Stomach (tissue), 9 donors: ENCODE data around the gene PPP2R5D. TPM values are rescaled to one million over a fixed set of nuclear protein-coding genes. Genes with fewer than 3 reads are reported as not detected.

Experiments used
- DNase-seq, 2 donors: peaks; one replicate each; pipeline versions ENCODE4 v3.0.0 to v3.0.0-alpha.2; 2013 to 2019
- H3K27ac ChIP-seq, 5 donors: fragments of 200-600 bp in 4 of 5; sonication (generic) in 4 of 5; one replicate each; pipeline ENCODE4 v1.5.1; 2013 to 2019; ENCODE audit warnings: mild to moderate bottlenecking in 1 of 5, moderate library complexity in 1 of 5
- H3K27me3 ChIP-seq, 3 donors: fragments of 200-600 bp; sonication (generic); one replicate each; pipeline ENCODE4 v1.5.1; 2017 to 2019; ENCODE audit warnings: mixed run types in 1 of 3
- H3K36me3 ChIP-seq, 4 donors: fragments of 200-600 bp; sonication (generic); 1 replicate in 3 of 4; 2 replicates in 1 of 4; pipeline ENCODE4 v1.5.1; 2016 to 2019
- H3K4me1 ChIP-seq, 4 donors: fragments of 200-600 bp; sonication (generic); one replicate each; pipeline ENCODE4 v1.5.1; 2016 to 2019
- H3K4me3 ChIP-seq, 4 donors: fragments of 200-600 bp; sonication (generic) in 3 of 4; one replicate each; pipeline ENCODE4 v1.5.1; 2016 to 2019; ENCODE audit warnings: mild to moderate bottlenecking in 1 of 4
- H3K9me3 ChIP-seq, 4 donors: fragments of 200-600 bp; sonication (generic); one replicate each; pipeline ENCODE4 v1.5.1; 2016 to 2019
- CTCF ChIP-seq, 7 experiments: fragments of 450-650 bp in 4 of 7; fragments of 200-600 bp in 3 of 7; sonication (generic) in 3 of 7; IDR thresholded peaks; one replicate each; pipeline ENCODE4 v1.5.1; 2016 to 2019; ENCODE audit warnings: antibody characterized with exemption in 7 of 7, control low read depth in 2 of 7, mild to moderate bottlenecking in 1 of 7
- EP300 ChIP-seq: sonication (generic); formaldehyde crosslinking; IDR thresholded peaks from one replicate; pipeline ENCODE4 v1.6.1; 2017; ENCODE audit warnings: antibody characterized with exemption
- POLR2A ChIP-seq, 4 donors: fragments of 450-650 bp; IDR thresholded peaks; one replicate each; pipeline ENCODE4 v1.6.1; 2016; ENCODE audit warnings: antibody characterized with exemption in 4 of 4, control low read depth in 2 of 4, mild to moderate bottlenecking in 1 of 4, moderate library complexity in 1 of 4
- POLR2AphosphoS5 ChIP-seq, 3 donors: sonication (generic); formaldehyde crosslinking; IDR thresholded peaks; one replicate each; pipeline ENCODE4 v1.6.1; 2016; ENCODE audit warnings: antibody characterized with exemption in 3 of 3
- WGBS, 5 donors: extraction: QIAGEN DNeasy Blood & Tissue Kit in 3 of 5; methylation state at CpG; one replicate each; pipeline versions ENCODE4 v1.1.5 to v1.1.7; 2013 to 2018; 5-methylcytosine and 5-hydroxymethylcytosine counted together
- intact Hi-C: fragments of 100-400 bp; cut with DNase I; formaldehyde crosslinking; loops from one replicate; pipeline ENCODE4 v1.15.1; 2023; ENCODE audit warnings: low total_unique reads
- polyA plus RNA-seq, 3 donors: library from polyadenylated mRNA; stranded (reverse); fragments of 200-250 nt; gene quantifications; one replicate each; pipeline ENCODE4 v1.2.3, GENCODE V29; 2013
- total RNA-seq, 5 donors: library from RNA; depleted of rRNA; stranded (reverse); fragments of >200 nt; gene quantifications; one replicate each; pipeline versions ENCODE4 v1.1.0 to v1.2.3, GENCODE V29; 2014 to 2016
- donor health status: healthy with polysubstance abuse.
- donor health status: Bipolar disorder and iron deficiency.
- donor health status: healthy.

Gene PPP2R5D
- total and polyA plus RNA-seq, 8 donors = 19.6 to 517 (median 24.1) TPM

GRCh38 chr6:43016943-43017334 is 32.6 kb downstream of the PPP2R5D start:
- intact Hi-C loops = no loop called here
- Histone ChIP-seq H3K9me3 (no peaks in the 10 kb centered on the region), H3K36me3 (peaks cover 22 to 49% (median 41%) of the 10 kb centered on the region in 4 donors), H3K27ac (peak overlapping the region in 4 of 5 donors; percentile 16 to 65 (median 51)), H3K4me3 (peak overlapping the region in 3 of 4 donors; percentile 3 to 97 (median 8)), H3K4me1 (peaks cover 44 to 69% (median 58%) of the 10 kb centered on the region in 4 donors), H3K27me3 (no peaks in the 10 kb centered on the region)
- 76 to 88% (median 87%) methylated on average over 10 to 12 of the region's 12 CpGs for WGBS, 5 donors
- TF ChIP-seq POLR2A (IDR thresholded peaks at IDR 0.05) = no peak
- no peak for TF ChIP-seq CTCF (IDR thresholded peaks at IDR 0.05)
- no peak for DNase-seq

GRCh38 chr6:43019152-43019551 is 34.8 kb downstream of the PPP2R5D start:
- intact Hi-C loops = no loop called here
- WGBS, 5 donors = 72 to 84% (median 75%) methylated on average over 2 of the region's 2 CpGs
- no peaks in the 10 kb centered on the region for H3K27me3 ChIP-seq
- TF ChIP-seq CTCF (IDR thresholded peaks at IDR 0.05) = no peak
- no peak for TF ChIP-seq EP300
- no peak for TF ChIP-seq POLR2A (IDR thresholded peaks at IDR 0.05)
- TF ChIP-seq POLR2AphosphoS5 (IDR thresholded peaks at IDR 0.05) = no peak
- peaks cover 46 to 75% (median 60%) of the 10 kb centered on the region in 4 donors for H3K4me1 ChIP-seq
- H3K4me3 ChIP-seq = no peak overlapping the region
- no peaks in the 10 kb centered on the region for H3K9me3 ChIP-seq
- peaks cover 20 to 57% (median 36%) of the 10 kb centered on the region in 4 donors for H3K36me3 ChIP-seq
- DNase-seq = no peak
- no peak overlapping the region for H3K27ac ChIP-seq

GRCh38 chr6:43020052-43020705 is 35.8 kb downstream of the PPP2R5D start:
- no peak for DNase-seq
- 89 to 96% (median 93%) methylated on average over 3 of the region's 3 CpGs for WGBS, 5 donors
- Histone ChIP-seq H3K4me3 (no peak overlapping the region), H3K36me3 (peaks cover 31 to 68% (median 46%) of the 10 kb centered on the region in 4 donors), H3K9me3 (no peaks in the 10 kb centered on the region), H3K4me1 (peaks cover 45 to 73% (median 53%) of the 10 kb centered on the region in 4 donors), H3K27me3 (no peaks in the 10 kb centered on the region), H3K27ac (peak overlapping the region in 3 of 5 donors; percentile 86 to 97 (median 90))
- TF ChIP-seq EP300 (no peak), POLR2AphosphoS5 (IDR thresholded peaks at IDR 0.05) (no peak), CTCF (IDR thresholded peaks at IDR 0.05) (no peak)
- intact Hi-C loops = no loop called here

- peak overlapping the region; percentile 88 to 99 (median 94) for H3K4me3 ChIP-seq
- peak overlapping the region; percentile 79 to 97 (median 86) for H3K27ac ChIP-seq
- DNase-seq = peak in 1 of 2 donors; percentile 65
- no peak for TF ChIP-seq EP300
- TF ChIP-seq POLR2AphosphoS5 (IDR thresholded peaks at IDR 0.05) = no peak
- TF ChIP-seq POLR2A (IDR thresholded peaks at IDR 0.05) = no peak
- no peak for TF ChIP-seq CTCF (IDR thresholded peaks at IDR 0.05)
- H3K27me3 ChIP-seq = no peaks in the 10 kb centered on the region
- peaks cover 39 to 66% (median 47%) of the 10 kb centered on the region in 4 donors for H3K4me1 ChIP-seq
- H3K9me3 ChIP-seq = no peaks in the 10 kb centered on the region
- WGBS, 5 donors = 39 to 58% (median 51%) methylated on average over 5 of the region's 5 CpGs
- peaks cover 37 to 74% (median 53%) of the 10 kb centered on the region in 4 donors for H3K36me3 ChIP-seq
- intact Hi-C loops = no loop called here
These were observed 36.5 kb downstream of the PPP2R5D start for GRCh38 chr6:43020847-43021246.
